ENCODE measurements around the gene ST6GALNAC1.

ST6GALNAC1 gene

DNA sequence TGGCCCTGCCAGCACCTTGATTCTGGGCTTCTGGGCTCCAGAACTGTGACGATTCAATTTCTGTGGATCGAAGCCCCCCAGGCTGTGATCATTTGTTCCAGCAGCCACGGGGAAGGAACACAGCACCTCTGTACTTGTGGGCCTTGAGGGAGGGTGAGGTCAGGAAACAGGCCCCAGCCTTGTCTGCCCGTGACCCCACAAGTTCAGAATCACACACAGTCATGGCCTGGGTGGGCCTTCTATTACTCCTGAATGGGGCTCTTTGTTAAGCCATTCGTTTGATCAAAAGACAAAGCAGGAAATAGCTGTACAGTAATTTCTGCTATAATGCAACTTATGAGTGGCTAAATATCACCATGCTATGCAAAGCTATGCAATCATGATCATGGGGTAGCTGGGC, 68.0 kb downstream of the ST6GALNAC1 start:
- DNase-seq, result no peak

Data from CD4-positive, alpha-beta T cell treated with Interleukin-17A for 4 hours (primary cell).